Measurements from ENCODE around the gene EIF4B. TPM values are rescaled to one million over a fixed set of nuclear protein-coding genes. Genes with fewer than 3 reads are reported as not detected.

EIF4B gene
- 531 and 615 TPM in 2 replicates for total RNA-seq (2021)
- Bru-seq, nascent RNA = percentile 99 among the genes with signal in this experiment
- percentile 98 among the genes with signal in this experiment for BruChase-seq, experiment 1, labeled RNA remaining after a 2-hour chase
- BruChase-seq, experiment 2, labeled RNA remaining after a 6-hour chase = percentile 99 among the genes with signal in this experiment
- long read RNA-seq, full-length matches to known transcripts = 82 of 176 reads
- long read RNA-seq, partial matches to known transcripts = 79 of 176 reads
- long read RNA-seq, other reads (novel, unspliced or antisense) = 15 of 176 reads

DNA sequence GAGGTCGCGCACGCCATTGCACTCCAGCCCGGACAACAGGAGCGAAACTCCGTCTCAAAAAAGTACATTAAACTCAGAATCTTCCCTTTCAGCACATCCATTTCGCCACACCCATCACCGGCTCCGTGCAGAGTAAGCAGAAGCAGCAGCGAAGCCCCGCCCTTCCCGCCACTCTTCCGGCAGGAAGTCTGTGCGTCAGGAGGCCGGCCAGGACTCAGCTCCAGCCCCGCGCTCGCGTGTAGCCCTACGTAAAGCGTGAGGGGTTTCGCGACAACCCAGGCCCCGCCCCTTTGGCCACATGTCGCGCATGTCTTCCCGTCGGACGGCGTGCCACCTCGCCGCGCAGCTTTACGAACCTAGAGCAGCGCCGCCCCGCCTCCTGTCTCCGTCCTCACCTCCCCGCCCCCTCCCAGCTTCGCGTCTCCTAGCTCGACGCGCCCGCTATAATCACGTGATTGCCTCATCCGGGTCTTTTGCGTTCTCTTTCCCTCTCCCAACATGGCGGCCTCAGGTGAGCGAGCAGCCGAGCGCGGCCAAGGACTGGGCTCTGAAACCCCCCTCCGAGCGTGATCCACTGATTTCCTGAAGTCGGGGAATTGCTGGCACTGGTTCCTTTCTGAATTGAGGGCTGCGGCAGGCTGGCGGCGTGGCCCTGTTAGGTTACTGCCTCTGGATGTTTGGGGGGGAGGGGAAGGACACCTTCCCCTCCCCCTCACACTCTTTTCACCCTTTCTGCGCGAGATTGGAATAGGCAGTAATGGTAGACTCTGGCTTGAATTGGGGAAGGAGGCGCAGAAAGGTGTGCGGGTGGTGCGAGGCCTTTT lies at the start of gene EIF4B:
Gene EIF4B (plus strand): TSS at position 471 of the 824 bp plus-strand sequence. CDS start 28 bp downstream, at position 499.
- peak within 1 kb of the TSS; percentile 79 for H2AFZ ChIP-seq
- intact Hi-C loops (cut with micrococcal nuclease; ENCODE audit: unreplicated experiment) = loop anchor here (5.0 kb wide), 1 partner anchor 41 kb away; no protein-coding TSS in a partner anchor
- H4K20me1 ChIP-seq (ENCODE audit: insufficient read depth) = peaks cover 40% of the 10 kb centered on the region
- peak within 1 kb of the TSS; percentile 82 for H3K4me3 ChIP-seq
- ChIA-PET POLR2A (ENCODE audit: unreplicated experiment) (interaction anchor here (0.5 to 1.0 kb wide), 15 partner anchors 13 to 859 kb away, joined by 3 to 14 read pairs (median 5); partner anchors contain the start of genes ATP5MC2 and SPRYD3), CTCF (interaction anchor here (0.6 to 1.2 kb wide), 6 partner anchors 14 to 495 kb away, joined by 3 to 9 read pairs (median 4); partner anchors contain the start of gene TARBP2)
- no peaks in the 10 kb centered on the region for H3K9me3 ChIP-seq (ENCODE audit: insufficient read depth, low read depth)
- peaks cover 27% of the 10 kb centered on the region for H3F3A ChIP-seq (ENCODE audit: insufficient read depth, low read depth)
- H3K9me2 ChIP-seq (ENCODE audit: insufficient read depth) = no peaks in the 10 kb centered on the region
- no peaks in the 10 kb centered on the region for H3K27me3 ChIP-seq (ENCODE audit: insufficient read depth, low read depth)
- peak within 1 kb of the TSS; percentile 92 for H3K27ac ChIP-seq
- TF ChIP-seq, protein P1, sequence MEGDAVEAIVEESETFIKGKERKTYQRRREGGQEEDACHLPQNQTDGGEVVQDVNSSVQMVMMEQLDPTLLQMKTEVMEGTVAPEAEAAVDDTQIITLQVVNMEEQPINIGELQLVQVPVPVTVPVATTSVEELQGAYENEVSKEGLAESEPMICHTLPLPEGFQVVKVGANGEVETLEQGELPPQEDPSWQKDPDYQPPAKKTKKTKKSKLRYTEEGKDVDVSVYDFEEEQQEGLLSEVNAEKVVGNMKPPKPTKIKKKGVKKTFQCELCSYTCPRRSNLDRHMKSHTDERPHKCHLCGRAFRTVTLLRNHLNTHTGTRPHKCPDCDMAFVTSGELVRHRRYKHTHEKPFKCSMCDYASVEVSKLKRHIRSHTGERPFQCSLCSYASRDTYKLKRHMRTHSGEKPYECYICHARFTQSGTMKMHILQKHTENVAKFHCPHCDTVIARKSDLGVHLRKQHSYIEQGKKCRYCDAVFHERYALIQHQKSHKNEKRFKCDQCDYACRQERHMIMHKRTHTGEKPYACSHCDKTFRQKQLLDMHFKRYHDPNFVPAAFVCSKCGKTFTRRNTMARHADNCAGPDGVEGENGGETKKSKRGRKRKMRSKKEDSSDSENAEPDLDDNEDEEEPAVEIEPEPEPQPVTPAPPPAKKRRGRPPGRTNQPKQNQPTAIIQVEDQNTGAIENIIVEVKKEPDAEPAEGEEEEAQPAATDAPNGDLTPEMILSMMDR (conservative IDR thresholded peaks at IDR 0.05) = 0 out of 2 replicates have a peak, but pooled peaks have one; percentile 9
- no peak for TF ChIP-seq EZH2 (IDR thresholded peaks at IDR 0.05; ENCODE audit: low read depth)
- peaks cover 48% of the 10 kb centered on the region for H3K4me1 ChIP-seq (replicated peaks; ENCODE audit: insufficient read depth)
- DNase-seq = peak; percentile 97 to 99
- peaks cover 32% of the 10 kb centered on the region; the same call in 1 of the 2 replicates for H3K36me3 ChIP-seq (ENCODE audit: low read depth)
- peak within 1 kb of the TSS; percentile 86 for H3K4me2 ChIP-seq
- BruUV-seq (replicated peaks) = no TSS peak
- H3K79me2 ChIP-seq (ENCODE audit: low read depth) = peaks cover 65% of the 10 kb centered on the region

DNA sequence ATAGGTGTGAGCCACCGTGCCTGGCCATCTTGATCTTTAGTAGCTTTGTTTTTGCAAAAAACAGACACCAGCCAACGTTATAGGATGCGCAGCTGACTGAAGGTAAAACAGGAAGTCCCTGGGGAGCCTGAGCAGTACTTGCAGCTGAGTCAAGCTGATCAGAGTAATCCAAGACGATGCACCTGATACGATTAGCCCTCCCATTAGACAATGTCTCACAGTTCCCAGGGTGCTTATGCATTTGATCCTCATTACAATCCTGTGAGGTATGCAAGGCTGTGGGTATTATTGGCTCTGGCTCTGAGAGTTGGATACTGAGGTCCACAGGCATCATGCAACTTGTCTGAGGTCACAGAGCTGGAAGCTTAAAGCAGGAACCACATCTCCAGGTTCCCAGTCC lies 49.3 kb upstream of the EIF4B start:
- Histone ChIP-seq H2AFZ (no peak overlapping the region), H3F3A (ENCODE audit: insufficient read depth, low read depth) (peaks cover 54% of the 10 kb centered on the region), H3K27ac (peak overlapping the region; percentile 65), H3K4me1 (replicated peaks; ENCODE audit: insufficient read depth) (peaks cover 24% of the 10 kb centered on the region), H3K36me3 (ENCODE audit: low read depth) (peaks cover 11% of the 10 kb centered on the region), H3K4me3 (no peak overlapping the region), H3K79me2 (ENCODE audit: low read depth) (peaks cover 15% of the 10 kb centered on the region), H3K9me2 (ENCODE audit: insufficient read depth) (no peaks in the 10 kb centered on the region), H3K4me2 (peak overlapping the region; percentile 32), H3K9me3 (ENCODE audit: insufficient read depth, low read depth) (no peaks in the 10 kb centered on the region), H3K27me3 (ENCODE audit: insufficient read depth, low read depth) (no peaks in the 10 kb centered on the region), H4K20me1 (ENCODE audit: insufficient read depth) (peaks cover 10% of the 10 kb centered on the region)
- POLR2A ChIA-PET (ENCODE audit: unreplicated experiment) = interaction anchor here (0.5 to 3.9 kb wide), 10 partner anchors 9 to 60 kb away, joined by 3 to 48 read pairs (median 4); partner anchors contain the start of gene KRT8
- BruUV-seq (replicated peaks) = no TSS peak
- TF ChIP-seq EZH2 (IDR thresholded peaks at IDR 0.05; ENCODE audit: low read depth) = no peak
- TF ChIP-seq, protein P1 (conservative IDR thresholded peaks at IDR 0.05) = no peak
- DNase-seq = peak in 1 of 2 experiments; percentile 94
- CTCF ChIA-PET = interaction anchor here (1.0 to 1.1 kb wide), 4 partner anchors 13 to 72 kb away, joined by 3 to 7 read pairs (median 3); partner anchors contain the start of gene KRT8
- intact Hi-C loops (cut with micrococcal nuclease; ENCODE audit: unreplicated experiment) = no loop called here
